ENCODE results near the gene OLFM1. TPM values are rescaled to one million over a fixed set of nuclear protein-coding genes. Genes with fewer than 3 reads are reported as not detected.
"Not testable (repeated sequence)": the region's sequence is repeated elsewhere in the genome, so short reads cannot be mapped to it uniquely, and the experiment has no call there.

Gene OLFM1
- total RNA-seq, 6 experiments from 2014 or later: 0.07 to 0.15 TPM; not detected in 4

- no peak overlapping the region for H3K4me3 Mint-ChIP-seq
- H3K27ac Mint-ChIP-seq: no peak overlapping the region
- no peak for DNase-seq
- peaks cover 7% of the 10 kb centered on the region for H3K27me3 Mint-ChIP-seq (ENCODE audit: insufficient read depth)
- no peak for TF ChIP-seq CTCF (IDR thresholded peaks at IDR 0.05)
- peaks cover 10% of the 10 kb centered on the region; the same call in 1 of the 2 replicates for H3K36me3 Mint-ChIP-seq (ENCODE audit: low read depth)
- H3K9me3 Mint-ChIP-seq: peaks cover 28% of the 10 kb centered on the region
- no peaks in the 10 kb centered on the region; the same call in 1 of the 2 replicates for H3K4me1 Mint-ChIP-seq (ENCODE audit: low read depth)
These were observed 26.0 kb upstream of the OLFM1 start for GRCh38 chr9:135061441-135061840.

GRCh38 chr9:135062254-135062653, 25.2 kb upstream of the OLFM1 start:
- no peaks in the 10 kb centered on the region for H3K4me1 Mint-ChIP-seq (ENCODE audit: low read depth)
- H3K9me3 Mint-ChIP-seq: peaks cover 28% of the 10 kb centered on the region
- H3K36me3 Mint-ChIP-seq (ENCODE audit: low read depth): peaks cover 10% of the 10 kb centered on the region; the same call in 1 of the 2 replicates
- peaks cover 7% of the 10 kb centered on the region for H3K27me3 Mint-ChIP-seq (ENCODE audit: insufficient read depth)
- H3K27ac Mint-ChIP-seq: no peak overlapping the region
- H3K4me3 Mint-ChIP-seq: no peak overlapping the region
- no peak for DNase-seq
- no peak for TF ChIP-seq CTCF (IDR thresholded peaks at IDR 0.05)

GRCh38 chr9:135063466-135063865, 24.0 kb upstream of the OLFM1 start:
- not testable (repeated sequence) for H3K27me3 Mint-ChIP-seq (ENCODE audit: insufficient read depth); H3K4me1 Mint-ChIP-seq (ENCODE audit: low read depth)
- H3K9me3 Mint-ChIP-seq: peaks cover 28% of the 10 kb centered on the region

GRCh38 chr9:135063888-135064287, 23.6 kb upstream of the OLFM1 start:
- not testable (repeated sequence) for H3K27me3 Mint-ChIP-seq (ENCODE audit: insufficient read depth); H3K4me1 Mint-ChIP-seq (ENCODE audit: low read depth)
- H3K9me3 Mint-ChIP-seq: peaks cover 28% of the 10 kb centered on the region

More at GRCh38 chr9:135063466-135063865, 24.0 kb upstream of the OLFM1 start:
- DNase-seq; H3K36me3 Mint-ChIP-seq (ENCODE audit: low read depth); H3K4me3 Mint-ChIP-seq; H3K27ac Mint-ChIP-seq: not testable (repeated sequence)

GRCh38 chr9:135065151-135065550, 22.3 kb upstream of the OLFM1 start:
- H3K27me3 Mint-ChIP-seq (ENCODE audit: insufficient read depth): peaks cover 11% of the 10 kb centered on the region
- no peaks in the 10 kb centered on the region for H3K4me1 Mint-ChIP-seq (ENCODE audit: low read depth)
- TF ChIP-seq CTCF (IDR thresholded peaks at IDR 0.05): no peak

More at GRCh38 chr9:135063888-135064287, 23.6 kb upstream of the OLFM1 start:
- H3K4me3 Mint-ChIP-seq; H3K36me3 Mint-ChIP-seq (ENCODE audit: low read depth); DNase-seq; H3K27ac Mint-ChIP-seq: not testable (repeated sequence)

GRCh38 chr9:135065804-135066203, 21.7 kb upstream of the OLFM1 start:
- Mint-ChIP-seq H3K9me3 (peaks cover 28% of the 10 kb centered on the region), H3K27me3 (ENCODE audit: insufficient read depth) (peaks cover 14% of the 10 kb centered on the region), H3K4me3 (no peak overlapping the region), H3K27ac (no peak overlapping the region), H3K4me1 (ENCODE audit: low read depth) (no peaks in the 10 kb centered on the region), H3K36me3 (ENCODE audit: low read depth) (peaks cover 10% of the 10 kb centered on the region; the same call in 1 of the 2 replicates)
- TF ChIP-seq CTCF (IDR thresholded peaks at IDR 0.05): no peak
- DNase-seq: no peak

More at GRCh38 chr9:135065151-135065550, 22.3 kb upstream of the OLFM1 start:
- H3K4me3 Mint-ChIP-seq: no peak overlapping the region
- H3K27ac Mint-ChIP-seq: no peak overlapping the region
- peaks cover 28% of the 10 kb centered on the region for H3K9me3 Mint-ChIP-seq
- no peak for DNase-seq
- H3K36me3 Mint-ChIP-seq (ENCODE audit: low read depth): peaks cover 10% of the 10 kb centered on the region; the same call in 1 of the 2 replicates

GRCh38 chr9:135066291-135066690, 21.2 kb upstream of the OLFM1 start:
- peaks cover 27% of the 10 kb centered on the region for H3K9me3 Mint-ChIP-seq
- no peak for TF ChIP-seq CTCF (IDR thresholded peaks at IDR 0.05)
- peaks cover 16% of the 10 kb centered on the region for H3K27me3 Mint-ChIP-seq (ENCODE audit: insufficient read depth)
- H3K36me3 Mint-ChIP-seq (ENCODE audit: low read depth): peaks cover 10% of the 10 kb centered on the region; the same call in 1 of the 2 replicates
- H3K4me3 Mint-ChIP-seq: no peak overlapping the region
- no peak for DNase-seq
- H3K4me1 Mint-ChIP-seq (ENCODE audit: low read depth): no peaks in the 10 kb centered on the region
- no peak overlapping the region for H3K27ac Mint-ChIP-seq

All from HFFc6 (cell line).